ENCODE measurements around the gene CDKL1.

CDKL1 gene

DNA sequence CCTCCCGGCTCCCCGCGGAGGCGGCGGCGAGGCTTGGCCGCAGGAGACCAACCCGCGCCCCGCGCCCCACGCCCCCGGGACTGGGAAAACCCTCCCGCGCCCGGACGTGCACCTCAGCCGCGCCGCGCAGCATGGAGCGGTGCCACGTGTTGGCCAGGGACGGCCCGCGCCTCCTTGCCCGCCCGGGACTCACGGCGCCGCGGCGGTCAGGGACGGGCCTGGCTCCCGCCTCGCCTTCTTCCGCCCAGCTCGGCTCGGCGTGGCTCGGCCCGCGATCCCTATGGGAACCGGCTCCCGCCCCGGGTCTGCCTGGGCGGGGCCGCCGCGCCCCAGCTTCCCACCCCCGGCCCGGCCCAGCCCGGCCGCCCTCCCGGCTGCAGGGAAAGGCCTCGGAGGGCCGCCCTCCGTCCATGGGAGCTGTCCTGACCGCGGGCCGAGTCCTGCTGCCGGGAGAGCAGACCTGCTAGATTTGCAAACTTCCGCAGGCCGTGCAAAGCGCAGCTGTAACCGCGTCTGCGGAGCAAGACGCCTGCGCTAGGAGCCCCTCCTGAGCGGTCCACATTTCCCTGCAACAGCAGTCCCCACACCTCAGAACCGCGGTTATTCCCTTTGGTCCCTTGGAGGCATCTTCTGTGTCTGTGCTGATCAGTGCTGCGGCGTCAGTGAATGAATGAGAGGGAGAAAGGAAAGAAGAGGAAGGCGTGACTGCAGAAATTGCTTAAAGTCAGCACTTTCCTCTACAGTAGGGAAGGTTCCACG, at the start of gene CDKL1:
Gene CDKL1 (minus strand): TSS at position 251 of the 759 bp plus-strand sequence. CDS start 1,013 bp downstream, outside the sequence.
- peak; percentile 82 for DNase-seq (ENCODE audit: low read depth)

DNA sequence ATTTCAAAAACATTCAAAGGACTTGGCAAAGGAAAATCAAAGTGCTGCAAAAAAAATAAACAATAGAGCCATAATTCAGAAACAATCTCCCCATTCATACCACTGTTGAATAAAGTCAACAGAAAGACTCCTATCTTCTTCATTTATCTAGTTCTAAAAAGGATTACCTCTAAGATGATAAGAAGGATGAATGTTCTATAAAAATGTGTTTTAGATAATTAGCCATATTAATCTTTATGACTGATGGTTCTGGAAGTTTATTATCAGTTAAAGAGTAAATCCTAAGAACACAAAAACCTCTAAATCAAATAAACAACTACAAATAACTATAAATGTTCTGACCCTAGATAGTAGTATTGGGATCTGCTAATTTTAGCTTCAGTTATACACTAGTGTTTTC, 37.8 kb upstream of the CDKL1 start:
- no peak for DNase-seq (ENCODE audit: low read depth)

DNA sequence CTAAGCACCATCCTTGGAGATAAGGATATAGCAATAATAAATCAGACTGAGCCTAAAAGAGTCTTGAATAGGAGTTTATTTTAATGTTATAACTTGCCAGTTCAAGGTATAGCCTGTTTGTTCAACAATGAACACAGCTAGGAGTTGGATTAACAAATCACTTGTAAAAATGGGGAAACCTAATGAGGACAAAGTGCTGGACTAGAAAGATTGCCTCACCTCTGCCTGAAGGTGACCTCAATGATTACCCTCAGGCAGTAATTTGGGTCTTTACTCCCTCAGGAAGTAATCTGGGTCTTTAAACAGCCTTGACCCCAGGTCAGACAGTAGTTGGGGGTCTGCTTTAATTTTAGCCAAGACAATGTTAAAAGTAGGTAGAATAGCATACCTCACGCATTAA, 35.5 kb upstream of the CDKL1 start:
- no peak for DNase-seq (ENCODE audit: low read depth)

DNA sequence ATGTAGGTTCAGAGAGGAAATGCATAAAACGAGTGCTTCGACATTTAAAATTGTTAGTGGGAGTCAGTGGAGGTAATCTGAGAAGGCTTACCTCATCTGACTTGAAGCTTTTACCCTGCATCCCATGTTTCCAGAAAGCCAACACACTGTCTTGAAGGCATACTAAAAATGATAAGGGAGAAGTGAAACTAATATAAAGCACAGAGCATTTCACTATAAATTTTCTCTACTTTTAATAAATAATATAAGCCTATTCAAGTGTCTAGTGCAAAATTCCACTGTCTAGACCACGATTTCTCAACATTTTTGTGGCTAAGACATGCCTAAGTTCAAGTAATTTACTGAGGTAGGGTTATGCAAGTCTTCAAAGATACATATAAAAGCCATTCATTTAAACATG, 29.1 kb upstream of the CDKL1 start:
- no peak for DNase-seq (ENCODE audit: low read depth)

DNA sequence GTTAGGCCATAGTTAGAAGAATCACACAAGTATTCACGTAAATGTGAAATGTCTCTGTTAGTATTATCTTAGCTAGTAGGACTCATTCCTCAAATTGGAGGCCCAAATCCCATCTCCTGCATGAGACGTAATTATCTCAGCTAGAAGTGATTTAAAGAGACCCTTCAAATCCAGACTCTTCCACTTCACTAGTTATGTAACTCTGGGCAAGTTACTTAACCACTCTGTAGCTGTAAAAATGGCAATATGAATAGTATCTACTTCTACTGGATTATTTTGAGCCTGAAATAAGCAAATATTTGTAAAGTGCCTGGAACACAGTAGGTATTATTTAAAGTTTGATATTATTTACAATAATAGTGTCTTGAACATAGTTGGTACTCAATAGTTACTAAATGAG, 28.4 kb upstream of the CDKL1 start:
- no peak for DNase-seq (ENCODE audit: low read depth)

DNA sequence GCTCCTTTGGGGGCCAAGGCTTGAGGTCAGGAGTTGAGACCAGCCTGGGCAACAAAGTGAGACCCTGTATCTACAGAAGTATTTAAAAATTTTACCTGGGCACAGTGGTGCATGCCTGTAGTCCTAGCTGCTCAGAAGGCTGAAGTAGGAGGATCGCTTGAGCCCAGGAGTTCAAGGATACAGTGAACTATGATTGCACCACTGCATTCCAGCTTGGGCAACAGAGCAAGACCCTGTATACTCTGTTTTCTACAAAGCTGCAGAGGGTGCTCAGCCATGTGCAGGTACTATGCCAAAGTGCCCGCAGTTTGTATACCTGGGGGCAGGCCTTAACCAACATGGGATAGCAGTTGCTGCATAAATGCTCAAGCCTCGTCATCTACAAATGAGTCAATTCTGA, 26.8 kb upstream of the CDKL1 start:
- DNase-seq (ENCODE audit: low read depth), result no peak

DNA sequence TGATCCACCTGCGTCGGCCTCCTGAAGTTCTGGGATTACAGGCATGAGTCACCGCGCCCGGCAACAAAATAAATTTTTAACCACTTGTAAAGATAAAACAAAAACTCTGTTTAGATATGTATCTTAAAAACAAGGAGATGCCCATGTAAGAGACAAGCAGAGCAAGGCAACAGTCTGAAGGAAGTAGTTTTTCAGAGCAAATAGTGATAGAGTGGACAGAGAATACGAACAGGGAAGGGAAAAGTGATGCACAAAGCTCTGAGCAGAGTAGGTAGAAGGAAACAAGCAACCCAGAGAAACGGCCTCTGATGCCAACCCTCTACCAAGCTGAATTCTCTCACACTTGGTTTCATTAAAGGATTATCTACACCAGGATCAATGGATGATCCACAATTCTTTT, 24.8 kb upstream of the CDKL1 start:
- no peak for DNase-seq (ENCODE audit: low read depth)

DNA sequence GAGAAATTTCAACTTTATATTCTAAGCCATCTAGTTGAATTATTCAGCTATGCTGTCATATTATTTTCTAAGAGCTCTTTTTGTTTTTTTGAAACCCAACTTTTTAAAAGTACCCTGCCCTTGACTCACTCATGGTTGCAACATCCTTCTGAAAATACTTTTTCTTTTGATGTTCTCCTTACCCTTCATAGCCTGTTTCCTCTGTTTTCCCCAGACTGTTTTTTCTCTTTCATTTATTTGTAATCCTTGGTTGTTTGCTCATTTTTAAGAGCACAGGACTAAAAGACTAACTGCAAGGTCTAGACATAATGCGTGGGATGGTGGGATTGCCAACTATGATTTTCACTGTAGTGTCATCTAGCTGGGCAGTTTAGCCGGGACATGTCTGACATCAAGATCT, 21.2 kb upstream of the CDKL1 start:
- DNase-seq (ENCODE audit: low read depth), result no peak

DNA sequence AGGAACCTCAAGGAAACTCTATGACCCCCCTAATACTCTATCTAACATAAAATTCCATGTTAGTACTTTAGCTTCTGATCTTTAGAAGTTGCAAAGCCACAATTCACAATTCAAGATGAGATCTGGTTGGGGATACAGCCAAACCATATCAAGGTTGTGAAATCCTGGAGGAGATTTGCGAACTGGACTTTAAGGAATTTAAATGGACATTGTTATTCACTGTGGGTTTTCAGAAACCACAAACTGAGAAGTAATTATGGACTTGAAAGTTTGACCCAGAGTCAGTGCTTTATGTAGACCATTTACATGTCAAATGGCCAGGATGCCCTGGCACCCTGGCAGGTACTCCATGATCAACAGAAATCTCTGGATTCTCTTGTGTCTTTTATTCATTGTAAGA, 14.2 kb upstream of the CDKL1 start:
- DNase-seq (ENCODE audit: low read depth), result peak; percentile 67

DNA sequence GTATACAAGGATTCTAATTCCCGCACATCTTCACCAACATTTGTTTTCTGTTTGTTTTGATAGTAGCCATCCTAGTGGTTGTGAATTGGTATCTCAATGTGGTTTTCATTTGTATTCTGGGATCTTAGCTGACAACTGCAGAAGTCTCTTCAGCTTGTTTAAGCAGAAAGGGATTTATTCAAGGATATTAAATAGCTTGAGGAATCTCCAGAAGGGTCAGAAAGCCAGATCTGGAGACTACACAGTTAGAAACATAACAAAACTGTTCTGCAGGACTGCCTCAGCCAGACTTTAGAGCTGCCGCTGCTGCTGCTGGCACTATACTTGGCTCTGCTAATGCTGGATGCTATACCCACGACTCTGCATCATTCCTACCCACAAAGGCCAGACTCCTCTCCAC, 13.4 kb upstream of the CDKL1 start:
- DNase-seq (ENCODE audit: low read depth), result no peak

DNA sequence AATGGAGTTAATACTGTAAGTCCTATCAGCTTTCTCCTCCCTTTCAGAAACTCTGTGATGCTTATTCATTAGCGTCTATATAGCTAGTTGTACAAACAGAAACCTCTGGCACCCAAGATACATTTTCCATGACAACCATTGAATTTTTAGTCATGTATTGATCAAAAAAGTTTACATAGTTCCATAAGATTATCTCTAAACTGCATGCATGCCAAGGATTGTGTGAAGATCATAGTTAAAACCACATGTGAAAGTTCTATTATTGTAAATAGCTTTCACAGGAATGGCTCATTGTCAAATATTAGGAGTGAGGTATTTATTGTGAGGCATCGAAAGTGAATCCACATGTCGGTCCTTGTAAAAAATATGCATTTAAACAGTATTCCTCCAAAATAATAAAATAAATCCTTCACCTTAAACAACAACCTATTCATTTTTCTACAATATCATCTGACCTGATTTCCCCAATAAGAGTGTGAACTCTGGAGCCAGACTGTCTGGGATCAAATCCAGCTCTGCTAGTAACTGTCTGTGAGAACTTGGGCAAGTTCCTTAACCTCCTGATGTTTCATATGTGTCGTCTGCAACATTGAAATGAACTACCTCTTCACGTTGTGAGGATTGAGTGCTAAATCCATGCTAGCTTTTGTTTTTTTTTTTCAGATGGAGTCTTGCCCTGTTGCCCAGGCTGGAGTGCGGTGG, 10.6 kb upstream of the CDKL1 start:
- no peak for DNase-seq (ENCODE audit: low read depth)

DNA sequence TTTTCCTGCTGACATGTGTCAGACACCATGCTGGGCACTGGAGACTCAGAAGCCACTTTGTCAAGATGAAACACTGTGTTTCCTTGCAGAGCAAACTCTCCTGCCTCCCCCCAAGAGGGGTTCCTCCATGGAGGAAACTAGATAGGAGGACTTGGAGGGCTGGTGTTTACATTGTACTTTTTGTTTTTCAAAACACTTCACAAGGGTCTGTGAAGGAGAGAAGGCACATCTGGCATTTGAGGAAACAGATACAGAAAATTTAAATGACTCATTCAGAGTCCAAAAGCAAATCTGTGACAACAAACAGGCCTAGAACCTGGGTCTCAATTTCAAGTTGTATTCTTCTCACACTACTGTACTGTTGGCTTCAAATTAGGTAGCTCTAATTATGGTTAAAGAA, 6.7 kb upstream of the CDKL1 start:
- DNase-seq (ENCODE audit: low read depth), result peak; percentile 21

DNA sequence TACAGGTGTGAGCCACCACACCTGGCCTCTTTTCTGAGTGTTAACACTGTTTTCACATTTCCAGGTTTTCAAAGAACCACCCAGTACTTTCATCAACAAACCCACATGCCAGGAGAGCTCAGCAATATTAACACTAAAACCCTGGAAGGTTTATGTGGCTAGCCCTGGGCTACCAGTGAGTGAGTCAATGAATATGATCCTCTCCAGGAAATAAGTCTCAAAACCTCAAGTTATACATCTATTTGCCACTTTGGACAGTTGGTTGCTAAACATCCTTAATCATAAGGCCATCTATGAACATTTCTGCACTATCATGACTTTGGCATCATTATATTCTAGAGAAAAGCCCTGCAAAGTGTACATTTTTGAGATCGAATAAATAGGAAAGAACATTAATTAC, 6.3 kb upstream of the CDKL1 start:
- DNase-seq (ENCODE audit: low read depth), result peak; percentile 65

DNA sequence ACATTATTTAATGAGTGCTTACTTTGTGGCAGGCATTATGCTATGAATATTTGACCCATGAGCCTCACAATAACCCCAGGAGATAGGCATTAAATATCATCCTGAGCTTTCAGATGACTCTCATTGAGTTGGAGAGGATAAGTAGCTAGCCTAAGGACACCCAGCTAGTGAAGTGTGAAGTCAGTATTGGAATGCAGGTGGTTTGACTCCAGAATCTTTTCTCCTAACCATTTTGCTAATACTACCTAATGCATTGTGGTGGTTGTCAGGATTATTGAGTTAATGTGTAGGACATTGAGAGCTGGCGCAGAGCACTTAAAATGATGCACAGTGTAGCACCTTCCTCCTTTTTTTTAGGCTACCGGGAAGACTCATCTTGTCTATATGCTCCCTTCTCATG, 3.8 kb upstream of the CDKL1 start:
- no peak for DNase-seq (ENCODE audit: low read depth)

DNA sequence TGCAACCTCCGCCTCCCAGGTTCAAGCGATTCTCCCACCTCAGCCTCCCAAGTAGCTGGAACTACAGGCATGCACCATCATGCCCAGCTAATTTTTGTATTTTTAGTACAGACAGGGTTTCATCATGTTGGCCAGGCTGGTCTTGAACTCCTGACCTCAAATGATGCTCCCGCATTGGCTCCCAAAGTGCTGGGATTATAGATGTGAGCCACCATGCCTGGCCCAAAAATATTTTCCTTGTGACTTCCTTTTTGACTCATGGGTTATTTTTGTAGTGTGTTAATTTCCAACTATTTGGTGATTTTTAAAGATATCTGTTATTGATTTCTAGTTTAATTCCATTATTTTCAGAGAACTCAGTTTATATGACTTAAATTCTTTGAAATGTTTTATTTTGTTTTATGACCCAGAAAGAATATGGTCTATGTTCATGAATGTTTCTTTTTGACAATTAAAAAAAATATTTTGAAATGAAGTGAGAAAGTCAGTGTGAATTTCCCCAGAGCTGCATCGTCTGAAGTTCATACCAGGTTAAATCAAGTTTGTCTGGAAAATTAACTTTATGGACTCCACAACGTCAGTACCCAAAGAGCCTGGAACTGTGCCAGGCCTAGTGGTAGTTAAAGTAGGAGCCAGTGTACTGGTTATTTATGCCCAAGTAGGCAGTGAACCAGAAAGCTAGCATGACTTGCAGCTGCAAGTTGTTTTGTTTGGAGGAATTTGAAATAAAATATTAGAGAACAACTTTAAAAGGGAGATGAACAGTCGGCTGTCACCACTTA, 2.8 kb upstream of the CDKL1 start:
- peak; percentile 53 for DNase-seq (ENCODE audit: low read depth)

DNA sequence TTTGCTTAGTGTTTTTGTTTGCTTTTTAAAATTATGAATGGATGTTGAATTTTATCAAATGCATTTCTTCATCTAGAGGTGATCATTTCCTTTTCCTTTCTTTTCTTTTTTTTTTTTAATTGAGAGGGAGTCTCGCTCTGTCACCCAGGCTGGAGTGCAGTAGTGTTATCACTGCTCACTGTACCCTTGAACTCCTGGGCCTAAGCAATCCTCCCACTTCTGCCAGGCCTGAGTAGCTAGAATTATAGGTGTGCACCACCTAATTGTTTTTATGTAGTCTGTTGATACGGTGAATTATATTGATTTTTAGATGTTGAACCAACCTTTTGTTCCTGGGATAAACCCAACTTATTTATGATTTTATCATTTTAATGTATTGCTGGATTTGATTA, 1.5 kb upstream of the CDKL1 start:
- no peak for DNase-seq (ENCODE audit: low read depth)

DNA sequence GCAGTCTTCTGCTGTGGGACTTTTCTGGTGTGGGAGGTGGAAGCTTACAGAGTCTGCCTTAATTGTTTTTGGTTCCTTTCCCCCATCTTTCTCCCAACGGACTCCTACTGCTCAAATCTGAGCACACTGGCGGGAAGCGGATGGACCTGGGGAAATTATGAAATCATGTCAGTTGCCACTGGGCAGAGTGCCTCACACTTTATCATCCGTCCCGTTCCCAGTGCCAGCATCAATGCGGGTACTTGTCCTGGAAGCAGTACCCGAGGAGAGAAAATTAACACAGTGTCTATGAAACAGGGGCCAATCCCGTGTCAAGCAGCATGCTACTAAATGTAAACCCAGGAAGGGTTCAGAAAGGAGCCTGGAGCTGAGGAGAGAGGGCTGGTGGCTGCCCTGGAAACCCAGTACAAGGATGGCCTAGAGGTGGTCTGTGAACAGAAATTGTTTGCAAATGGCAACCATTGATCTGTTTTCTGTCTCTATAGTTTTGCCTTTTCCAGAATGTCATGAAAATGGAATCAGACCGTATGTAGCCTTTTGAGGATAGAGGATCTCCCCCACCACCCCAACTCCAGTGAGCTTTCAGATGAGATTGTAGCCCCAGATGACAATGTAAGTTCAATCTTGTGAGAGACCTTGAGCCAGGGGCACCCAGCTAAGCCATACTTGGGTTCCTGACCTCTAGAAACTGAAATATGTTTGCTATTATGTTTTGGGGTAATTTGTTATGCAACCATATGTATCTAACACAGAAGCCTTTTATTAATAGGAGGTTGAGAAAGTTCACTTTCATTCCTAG, 908 bp upstream of the CDKL1 start:
- peak; percentile 65 for DNase-seq (ENCODE audit: low read depth)

DNA sequence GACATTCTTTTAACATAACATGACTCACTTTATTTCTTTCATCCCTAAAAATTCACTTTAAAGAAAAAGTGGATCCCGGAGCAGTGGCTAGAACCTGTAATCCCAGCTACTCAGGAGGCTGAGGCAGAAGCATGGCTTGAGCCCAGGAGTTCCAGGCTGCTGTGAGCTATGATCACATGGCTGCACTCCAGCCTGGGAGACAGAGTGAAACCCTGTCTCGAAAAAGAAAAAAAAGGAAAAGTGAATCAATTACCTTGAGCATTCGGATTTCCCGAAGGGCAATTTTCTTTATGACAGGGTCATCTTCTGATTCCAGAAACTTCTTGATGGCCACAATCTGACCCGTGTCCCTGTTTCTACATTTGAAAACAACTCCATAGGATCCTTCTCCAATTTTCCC, 1.2 kb downstream of the CDKL1 start:
- peak; percentile 8 for DNase-seq (ENCODE audit: low read depth)

DNA sequence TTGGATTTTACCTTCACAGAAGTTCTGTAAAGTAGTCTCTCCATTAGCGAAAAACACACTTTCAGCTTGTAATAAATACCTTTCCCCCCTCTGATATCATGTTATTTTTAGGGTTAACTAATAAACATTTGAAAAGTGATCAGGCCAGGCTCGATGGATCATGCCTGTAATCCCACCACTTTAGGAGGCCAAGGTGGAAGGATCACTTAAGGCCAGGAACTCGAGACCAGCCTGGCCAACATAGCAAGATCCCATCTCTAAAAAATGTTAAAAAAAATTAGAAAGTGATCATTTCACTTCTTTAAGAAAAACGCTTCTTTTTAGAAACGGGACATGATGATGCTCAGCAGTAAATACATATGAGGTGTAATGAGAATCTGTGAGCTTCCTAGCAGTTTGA, 2.0 kb downstream of the CDKL1 start:
- no peak for DNase-seq (ENCODE audit: low read depth)

DNA sequence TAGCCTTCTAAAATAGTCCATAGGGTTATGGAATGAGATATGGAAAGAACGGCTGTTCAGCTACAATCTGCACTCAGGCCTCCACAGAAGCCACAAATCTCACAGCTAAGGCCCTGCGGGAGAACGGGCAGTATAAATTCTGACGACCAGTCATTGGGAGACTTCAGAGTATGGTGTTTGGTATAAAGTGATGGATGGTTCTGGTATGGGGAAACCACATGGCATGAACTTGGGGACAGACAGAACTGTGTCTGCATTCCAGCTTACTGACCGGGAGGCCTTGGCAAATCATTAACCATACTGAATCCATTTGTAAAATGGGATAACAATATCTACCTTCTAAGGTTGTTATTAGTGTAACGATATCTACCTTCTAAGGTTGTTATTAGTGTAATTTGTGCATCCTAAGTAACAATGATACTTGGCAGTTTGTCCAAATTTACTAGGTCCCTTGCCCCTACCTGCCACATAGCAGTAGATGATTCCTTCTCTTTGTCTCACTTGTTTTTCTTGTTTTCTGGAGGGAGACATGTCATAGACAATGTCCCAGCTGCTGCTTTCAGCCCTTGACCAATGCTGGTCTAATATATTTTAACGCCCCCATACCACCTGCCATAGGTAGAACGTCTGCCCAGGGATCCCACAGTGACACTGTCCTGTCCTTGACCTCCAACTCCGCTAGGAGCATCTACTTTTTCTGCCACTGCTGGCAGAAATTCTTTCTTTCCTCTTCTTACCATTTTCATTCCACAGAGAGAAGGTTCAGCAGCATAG, 6.8 kb downstream of the CDKL1 start:
- no peak for DNase-seq (ENCODE audit: low read depth)

DNA sequence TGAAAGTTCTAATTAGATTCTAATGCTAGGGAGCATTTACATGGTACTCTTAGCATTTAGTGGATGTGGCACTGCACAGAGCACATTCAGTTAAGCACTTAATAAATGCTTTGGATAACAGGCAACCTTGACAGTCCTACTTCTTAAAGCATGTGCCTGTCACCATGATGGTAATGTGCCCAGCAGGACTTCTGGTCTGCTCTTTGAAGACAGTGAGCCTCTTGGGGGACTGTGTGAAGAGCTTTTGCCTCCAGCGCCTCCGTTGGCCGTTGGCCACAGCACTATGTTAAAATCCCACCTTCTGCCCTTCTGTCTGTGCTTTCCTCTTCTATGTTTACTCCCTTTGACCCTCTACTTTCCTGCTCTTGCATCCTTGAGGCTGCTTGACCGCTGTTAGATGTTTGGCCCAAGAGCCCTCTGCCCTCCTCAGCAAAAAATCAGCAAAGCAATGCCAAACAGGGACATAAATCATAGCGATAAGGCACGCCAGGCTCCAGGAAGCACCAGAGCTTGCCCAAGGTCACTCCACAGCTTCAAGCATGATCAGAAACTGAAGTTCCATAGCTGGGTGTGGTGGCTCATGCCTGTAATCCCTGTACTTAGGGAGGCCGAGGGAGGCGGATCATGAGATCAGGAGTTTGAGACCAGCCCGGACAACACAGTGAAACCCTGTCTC, 8.3 kb downstream of the CDKL1 start:
- DNase-seq (ENCODE audit: low read depth), result no peak

Measured in ELR (cell line).